Ovary (tissue), 9 donors: ENCODE measurements around the gene LYPD5. TPM values are rescaled to one million over a fixed set of nuclear protein-coding genes. Genes with fewer than 3 reads are reported as not detected.

ENCODE experiments used
- DNase-seq, 5 donors: peaks; one replicate each; pipeline ENCODE4 v3.0.0-alpha.2; 2019 to 2020
- H3K27ac ChIP-seq, 2 donors: fragments of 200-600 bp; one replicate each; pipeline versions ENCODE4 v1.5.1 to v1.8.0; 2019 to 2022
- H3K27me3 ChIP-seq: fragments of 200-600 bp; one replicate; pipeline ENCODE4 v1.8.0; 2022
- H3K36me3 ChIP-seq: fragments of 200-600 bp; sonication (generic); one replicate; pipeline ENCODE4 v1.5.1; 2019
- H3K4me1 ChIP-seq: one replicate; pipeline ENCODE4 v1.8.1; 2013; ENCODE audit warnings: mild to moderate bottlenecking, moderate library complexity; ENCODE audit not compliant: insufficient read depth
- H3K4me3 ChIP-seq: fragments of 200-600 bp; sonication (generic); one replicate; pipeline ENCODE4 v1.5.1; 2017
- H3K9me3 ChIP-seq, 2 donors: fragments of 200-600 bp in 1 of 2; sonication (generic) in 1 of 2; one replicate each; pipeline versions ENCODE4 v1.5.1 to v1.8.1; 2013 to 2019; ENCODE audit warnings: mild to moderate bottlenecking in 1 of 2, moderate library complexity in 1 of 2
- EP300 ChIP-seq: sonication (generic); formaldehyde crosslinking; IDR thresholded peaks from one replicate; pipeline ENCODE4 v1.6.1; 2017; ENCODE audit warnings: antibody characterized with exemption
- POLR2A ChIP-seq: fragments of 450-650 bp; IDR thresholded peaks from one replicate; pipeline ENCODE4 v1.6.1; 2017; ENCODE audit warnings: antibody characterized with exemption, mild to moderate bottlenecking, moderate library complexity
- WGBS, 3 donors: extraction: QIAGEN DNeasy Blood & Tissue Kit in 1 of 3; methylation state at CpG; one replicate each; pipeline versions ENCODE4 v1.1.5 to v1.1.7; 2013 to 2017; 5-methylcytosine and 5-hydroxymethylcytosine counted together
- intact Hi-C, 4 donors: fragments of 100-400 bp; cut with DNase I; formaldehyde crosslinking; loops; one replicate each; pipeline versions ENCODE4 v1.11.0 to v1.15.1; 2022 to 2023
- polyA plus RNA-seq, 2 donors: library from polyadenylated mRNA; stranded (reverse); fragments of 200-250 nt in 1 of 2; fragments of 350-450 nt in 1 of 2; fragmentation: Illumina TruSeq in 1 of 2; extraction: RNeasy Lipid Tissue Mini Kit (QIAGEN cat#74804) in 1 of 2; gene quantifications; one replicate each; pipeline ENCODE4 v1.2.3, GENCODE V29; 2013 to 2014
- total RNA-seq, 7 donors: library from RNA; depleted of rRNA in 2 of 7; stranded (reverse); fragments of >200 nt in 2 of 7; fragmentation: NEBNext Ultra II Directional in 3 of 7; extraction: Animal tissue kit (Norgen Biotek cat#: 25700) in 3 of 7; gene quantifications; one replicate each; pipeline versions ENCODE4 v1.1.0 to v1.2.4, GENCODE V29; 2016 to 2023
- TF ChIP-seq, protein P1 (sequence below), 3 donors: fragments of 450-650 bp in 2 of 3; fragments of 200-600 bp in 1 of 3; IDR thresholded peaks; one replicate each; pipeline versions ENCODE4 v1.5.1 to v1.8.0; 2016 to 2022; ENCODE audit warnings: antibody characterized with exemption in 3 of 3, mild to moderate bottlenecking in 1 of 3
- donor health status: DM: no; HTN: no; CAD: no; lungs with moderate emphysema.
- donor health status: DM: no; HTN: no; CAD: no.
- donor health status: Bipolar disorder and iron deficiency.
- donor health status: DM: yes; HTN: yes; CAD: no.
- donor health status: DM: no; HTN: no; CAD: no.
- donor health status: DM: yes; HTN: yes; CAD: no.

The LYPD5 gene
- total and polyA plus RNA-seq, 9 donors: 0.25 to 1.9 (median 0.79) TPM

DNA sequence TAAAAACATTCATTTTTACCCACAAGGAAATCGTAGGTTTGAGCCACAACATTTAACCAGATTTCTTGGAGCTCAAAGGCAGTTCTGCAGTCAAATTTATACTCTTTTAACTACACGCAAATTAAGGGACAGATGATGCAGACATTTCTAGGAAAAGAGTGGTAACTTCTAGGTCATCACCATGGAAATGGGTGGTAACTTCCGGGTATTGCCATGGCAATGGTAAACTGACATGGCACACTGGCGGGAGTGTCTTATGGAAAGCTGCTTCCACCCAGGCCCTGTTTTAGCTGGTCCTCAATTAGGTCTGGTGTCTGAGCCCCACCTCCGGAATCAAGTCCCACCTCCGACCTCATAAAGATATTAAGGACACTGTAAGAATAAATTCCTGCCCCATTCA lies 10.4 kb upstream of the LYPD5 start:
- no peaks in the 10 kb centered on the region for H3K27me3 ChIP-seq
- TF ChIP-seq POLR2A: no peak
- TF ChIP-seq, protein P1, sequence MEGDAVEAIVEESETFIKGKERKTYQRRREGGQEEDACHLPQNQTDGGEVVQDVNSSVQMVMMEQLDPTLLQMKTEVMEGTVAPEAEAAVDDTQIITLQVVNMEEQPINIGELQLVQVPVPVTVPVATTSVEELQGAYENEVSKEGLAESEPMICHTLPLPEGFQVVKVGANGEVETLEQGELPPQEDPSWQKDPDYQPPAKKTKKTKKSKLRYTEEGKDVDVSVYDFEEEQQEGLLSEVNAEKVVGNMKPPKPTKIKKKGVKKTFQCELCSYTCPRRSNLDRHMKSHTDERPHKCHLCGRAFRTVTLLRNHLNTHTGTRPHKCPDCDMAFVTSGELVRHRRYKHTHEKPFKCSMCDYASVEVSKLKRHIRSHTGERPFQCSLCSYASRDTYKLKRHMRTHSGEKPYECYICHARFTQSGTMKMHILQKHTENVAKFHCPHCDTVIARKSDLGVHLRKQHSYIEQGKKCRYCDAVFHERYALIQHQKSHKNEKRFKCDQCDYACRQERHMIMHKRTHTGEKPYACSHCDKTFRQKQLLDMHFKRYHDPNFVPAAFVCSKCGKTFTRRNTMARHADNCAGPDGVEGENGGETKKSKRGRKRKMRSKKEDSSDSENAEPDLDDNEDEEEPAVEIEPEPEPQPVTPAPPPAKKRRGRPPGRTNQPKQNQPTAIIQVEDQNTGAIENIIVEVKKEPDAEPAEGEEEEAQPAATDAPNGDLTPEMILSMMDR (IDR thresholded peaks at IDR 0.05): no peak
- no peak for TF ChIP-seq EP300
- H3K27ac ChIP-seq: no peak overlapping the region
- H3K4me1 ChIP-seq: no peaks in the 10 kb centered on the region
- no peak for DNase-seq
- no peaks in the 10 kb centered on the region for H3K36me3 ChIP-seq
- 57 to 67% (median 63%) methylated on average over 6 of the region's 6 CpGs for WGBS, 3 donors
- H3K9me3 ChIP-seq: peaks cover 0 to 3% of the 10 kb centered on the region in 2 donors
- H3K4me3 ChIP-seq: no peak overlapping the region
- intact Hi-C loops: no loop called here

DNA sequence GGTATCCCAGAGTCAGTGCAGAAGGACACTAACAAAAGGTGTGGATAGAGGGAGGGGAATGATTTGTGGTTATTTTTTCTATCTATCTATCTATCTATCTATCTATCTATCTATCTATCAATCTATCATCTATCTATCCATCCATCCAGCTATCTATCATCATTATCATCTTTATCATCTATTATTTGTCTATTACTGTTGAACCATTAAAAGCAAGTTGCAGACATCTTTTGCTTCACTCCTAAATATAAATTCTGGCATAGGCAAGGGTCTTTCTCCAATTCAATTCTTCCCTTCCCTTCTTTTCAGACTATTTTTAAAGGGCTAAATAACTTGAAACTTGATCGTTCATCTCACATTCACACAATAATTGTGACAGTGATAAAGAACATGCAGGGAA lies 10.0 kb upstream of the LYPD5 start:
- H3K27ac ChIP-seq: no peak overlapping the region
- 35 to 59% (median 35%) methylated on average over 1 of the region's 1 CpG for WGBS, 3 donors

GRCh38 chr19:43811837-43812236 lies 9.6 kb upstream of the LYPD5 start:
- Histone ChIP-seq H3K27ac (no peak overlapping the region), H3K9me3 (peaks cover 0 to 3% of the 10 kb centered on the region in 2 donors), H3K4me1 (no peaks in the 10 kb centered on the region), H3K36me3 (no peaks in the 10 kb centered on the region), H3K4me3 (no peak overlapping the region), H3K27me3 (no peaks in the 10 kb centered on the region)
- WGBS, 3 donors: 29 to 53% (median 41%) methylated on average over 1 of the region's 1 CpG
- intact Hi-C loops: no loop called here
- DNase-seq: no peak
- TF ChIP-seq, protein P1 (IDR thresholded peaks at IDR 0.05): no peak
- TF ChIP-seq POLR2A: no peak
- no peak for TF ChIP-seq EP300

More for the DNA sequence above, 10.0 kb upstream of the LYPD5 start:
- Histone ChIP-seq H3K9me3 (peaks cover 0 to 3% of the 10 kb centered on the region in 2 donors), H3K27me3 (no peaks in the 10 kb centered on the region), H3K4me3 (no peak overlapping the region), H3K36me3 (no peaks in the 10 kb centered on the region), H3K4me1 (no peaks in the 10 kb centered on the region)
- intact Hi-C loops: no loop called here
- TF ChIP-seq EP300 (no peak), POLR2A (no peak)
- TF ChIP-seq, protein P1 (IDR thresholded peaks at IDR 0.05): no peak
- DNase-seq: no peak

DNA sequence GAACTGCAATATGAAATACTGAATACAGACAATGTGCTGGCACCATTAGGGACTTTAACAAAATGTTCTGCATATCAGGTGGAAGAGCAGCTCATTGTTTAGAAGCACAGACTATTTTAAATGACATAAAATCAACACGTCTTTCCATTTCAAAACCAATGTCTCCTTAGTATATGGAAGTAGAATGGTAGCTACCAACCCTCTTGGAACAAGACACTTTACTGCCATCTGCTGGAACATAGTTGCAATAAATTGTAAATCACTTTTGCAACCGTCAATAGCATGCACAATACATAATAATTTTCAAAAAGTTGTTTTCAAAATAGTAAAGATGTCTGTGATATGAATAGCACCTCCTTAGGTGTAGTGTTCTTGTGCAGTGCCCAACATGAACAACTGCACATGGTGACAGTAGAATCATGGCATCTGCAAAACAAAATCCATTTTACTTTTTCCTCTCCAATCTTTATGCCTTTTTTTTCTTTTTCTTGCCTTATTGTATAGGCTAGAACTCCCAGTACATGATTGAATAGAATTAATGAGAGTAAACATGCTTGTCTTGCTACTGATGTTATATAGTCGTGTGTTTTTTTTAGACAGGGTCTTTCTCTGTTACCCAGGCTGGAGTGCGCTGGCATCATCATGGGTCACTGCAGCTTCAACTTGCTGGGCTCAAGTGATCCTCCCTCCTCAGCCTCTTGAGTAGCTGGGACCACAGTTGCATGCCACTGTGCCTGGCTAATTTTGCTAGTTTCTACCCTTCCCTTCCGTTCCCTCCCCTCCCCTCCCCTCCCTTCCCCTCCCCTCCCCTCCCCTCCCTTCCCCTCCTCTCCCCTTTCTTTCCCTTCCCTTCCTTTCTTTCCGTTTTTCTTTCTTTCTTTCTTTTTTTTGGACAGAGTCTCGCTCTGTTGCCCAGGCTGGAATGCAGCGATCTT lies 7.8 kb upstream of the LYPD5 start:
- 36 to 44% (median 41%) methylated on average over 8 of the region's 8 CpGs for WGBS, 3 donors
- Histone ChIP-seq H3K27ac (no peak overlapping the region), H3K36me3 (no peaks in the 10 kb centered on the region), H3K27me3 (no peaks in the 10 kb centered on the region), H3K4me3 (no peak overlapping the region), H3K9me3 (peaks cover 0 to 2% of the 10 kb centered on the region in 2 donors), H3K4me1 (no peaks in the 10 kb centered on the region)
- intact Hi-C loops: no loop called here
- TF ChIP-seq, protein P1 (IDR thresholded peaks at IDR 0.05): peak in 1 of 3 donors; percentile 37
- TF ChIP-seq POLR2A (no peak), EP300 (no peak)
- DNase-seq: no peak
